HG03460 (cell line): ENCODE data around the gene GH1.
"Not testable (repeated sequence)": the region's sequence is repeated elsewhere in the genome, so short reads cannot be mapped to it uniquely, and the experiment has no call there.

Source experiments
- ATAC-seq: cut with Tn5 transposase; IDR thresholded peaks from one replicate; pipeline ENCODE4 v1.9.1; 2021; ENCODE audit not compliant: unreplicated experiment

Gene GH1

GRCh38 chr17:63928172-63928666, 9.6 kb upstream of the GH1 start:
- ATAC-seq = no peak

GRCh38 chr17:63927464-63928171, 9.0 kb upstream of the GH1 start:
- ATAC-seq = no peak

- no peak for ATAC-seq
Measured at GRCh38 chr17:63926164-63926563, 7.5 kb upstream of the GH1 start.

GRCh38 chr17:63925615-63926014, 7.0 kb upstream of the GH1 start:
- no peak for ATAC-seq

GRCh38 chr17:63922402-63922801, 3.8 kb upstream of the GH1 start:
- peak; percentile 37 for ATAC-seq

GRCh38 chr17:63920779-63921178, 2.1 kb upstream of the GH1 start:
- not testable (repeated sequence) for ATAC-seq

GRCh38 chr17:63920050-63920449, 1.4 kb upstream of the GH1 start:
- ATAC-seq = not testable (repeated sequence)

GRCh38 chr17:63919311-63919723, 678 bp upstream of the GH1 start:
- peak; percentile 45 for ATAC-seq

GRCh38 chr17:63918305-63918704, 334 bp downstream of the GH1 start:
- ATAC-seq = no peak

GRCh38 chr17:63917646-63918045, 993 bp downstream of the GH1 start:
- ATAC-seq = no peak

- not testable (repeated sequence) for ATAC-seq
Measured at GRCh38 chr17:63917206-63917605, 1.4 kb downstream of the GH1 start.

- no peak for ATAC-seq
Measured at GRCh38 chr17:63916566-63917185, 2.0 kb downstream of the GH1 start.

- ATAC-seq = not testable (repeated sequence)
Measured at GRCh38 chr17:63915753-63916152, 2.9 kb downstream of the GH1 start.

GRCh38 chr17:63914471-63914870, 4.2 kb downstream of the GH1 start:
- ATAC-seq = no peak

GRCh38 chr17:63911657-63912100, 7.0 kb downstream of the GH1 start:
- ATAC-seq = no peak

GRCh38 chr17:63911041-63911635, 7.5 kb downstream of the GH1 start, which contains the start of gene CSHL1:
Gene CSHL1, minus strand, starts transcription at chr17:63911258. Its CDS starts 62 bp downstream, at chr17:63911196.
- no peak for ATAC-seq

GRCh38 chr17:63910096-63910495, 8.5 kb downstream of the GH1 start:
- no peak for ATAC-seq

- not testable (repeated sequence) for ATAC-seq
Measured at GRCh38 chr17:63909586-63909985, 9.1 kb downstream of the GH1 start.

GRCh38 chr17:63907161-63907778, 11.4 kb downstream of the GH1 start:
- ATAC-seq = not testable (repeated sequence)

- ATAC-seq = not testable (repeated sequence)
Measured at GRCh38 chr17:63904796-63905195, 13.8 kb downstream of the GH1 start.

- ATAC-seq = not testable (repeated sequence)
Measured at GRCh38 chr17:63903787-63904201, 14.8 kb downstream of the GH1 start.
